Measurements from ENCODE around the gene TTC9. TPM values are rescaled to one million over a fixed set of nuclear protein-coding genes. Genes with fewer than 3 reads are reported as not detected.

The TTC9 gene
- total RNA-seq, 2 donors from 2014 or later = 0.34 to 0.73 TPM

- no peak for DNase-seq
- ATAC-seq = no peak
- intact Hi-C loops (cut with DNase I, micrococcal nuclease) = no loop called here
Observed at GRCh38 chr14:70706177-70706576, 64.5 kb downstream of the TTC9 start.

- intact Hi-C loops (cut with DNase I, micrococcal nuclease) = no loop called here
- ATAC-seq (no peak), DNase-seq (no peak)
Observed at GRCh38 chr14:70707138-70708038, 65.7 kb downstream of the TTC9 start.

GRCh38 chr14:70708717-70709570 lies 67.2 kb downstream of the TTC9 start:
- ATAC-seq (no peak), DNase-seq (no peak)
- intact Hi-C loops (cut with DNase I, micrococcal nuclease) = no loop called here

GRCh38 chr14:70709726-70710382 lies 68.1 kb downstream of the TTC9 start:
- ATAC-seq (peak; percentile 43), DNase-seq (no peak)
- intact Hi-C loops (cut with DNase I, micrococcal nuclease) = no loop called here

- no peak for ATAC-seq
- DNase-seq = no peak
- intact Hi-C loops (cut with DNase I, micrococcal nuclease) = no loop called here
Observed at GRCh38 chr14:70711451-70711850, 69.7 kb downstream of the TTC9 start.

- no peak for DNase-seq
- no peak for ATAC-seq
- intact Hi-C loops (cut with DNase I, micrococcal nuclease) = no loop called here
Observed at GRCh38 chr14:70713096-70713495, 71.4 kb downstream of the TTC9 start.

- ATAC-seq = no peak
- intact Hi-C loops (cut with DNase I, micrococcal nuclease) = no loop called here
Observed at GRCh38 chr14:70713511-70713916, 71.8 kb downstream of the TTC9 start.

GRCh38 chr14:70714055-70714550 lies 72.4 kb downstream of the TTC9 start:
- ATAC-seq (no peak), DNase-seq (peak in 1 of 2 donors; percentile 58)
- intact Hi-C loops (cut with DNase I, micrococcal nuclease) = no loop called here

More at GRCh38 chr14:70713511-70713916, 71.8 kb downstream of the TTC9 start:
- no peak for DNase-seq

GRCh38 chr14:70716483-70716882 lies 74.8 kb downstream of the TTC9 start:
- ATAC-seq (no peak), DNase-seq (no peak)
- intact Hi-C loops (cut with DNase I, micrococcal nuclease) = no loop called here

GRCh38 chr14:70716958-70717357 lies 75.2 kb downstream of the TTC9 start:
- DNase-seq (no peak), ATAC-seq (peak; percentile 64)
- intact Hi-C loops (cut with DNase I, micrococcal nuclease) = no loop called here

- DNase-seq = no peak
- intact Hi-C loops (cut with DNase I, micrococcal nuclease) = no loop called here
- peak; percentile 42 for ATAC-seq
Observed at GRCh38 chr14:70718383-70719118, 76.8 kb downstream of the TTC9 start.

GRCh38 chr14:70721542-70721941 lies 79.8 kb downstream of the TTC9 start:
- DNase-seq = no peak
- intact Hi-C loops (cut with DNase I, micrococcal nuclease) = no loop called here
- ATAC-seq = no peak

GRCh38 chr14:70722418-70722817 lies 80.7 kb downstream of the TTC9 start:
- DNase-seq = no peak
- intact Hi-C loops (cut with DNase I, micrococcal nuclease) = no loop called here
- ATAC-seq = peak; percentile 30

GRCh38 chr14:70723276-70723675 lies 81.6 kb downstream of the TTC9 start:
- intact Hi-C loops (cut with DNase I, micrococcal nuclease) = no loop called here
- DNase-seq = no peak

GRCh38 chr14:70724110-70724509 lies 82.4 kb downstream of the TTC9 start:
- ATAC-seq (no peak), DNase-seq (no peak)
- intact Hi-C loops (cut with DNase I, micrococcal nuclease) = no loop called here

More at GRCh38 chr14:70723276-70723675, 81.6 kb downstream of the TTC9 start:
- ATAC-seq = no peak

- intact Hi-C loops (cut with DNase I, micrococcal nuclease) = no loop called here
- DNase-seq = no peak
- ATAC-seq = no peak
Observed at GRCh38 chr14:70724944-70725343, 83.2 kb downstream of the TTC9 start.

Measured in left colon (tissue), 2 donors.